GM21528 (cell line): ENCODE measurements around the gene TIMM23.
"Not testable (repeated sequence)": the region's sequence is repeated elsewhere in the genome, so short reads cannot be mapped to it uniquely, and the experiment has no call there.

ENCODE experiments used
- ATAC-seq: cut with Tn5 transposase; IDR thresholded peaks from one replicate; pipeline ENCODE4 v1.9.1; 2021; ENCODE audit warnings: mild to moderate bottlenecking, moderate library complexity; ENCODE audit not compliant: unreplicated experiment, low FRiP score

Gene TIMM23

GRCh38 chr10:45985590-45985989 lies 13.3 kb downstream of the TIMM23 start:
- not testable (repeated sequence) for ATAC-seq

GRCh38 chr10:45997557-45997956 lies 25.3 kb downstream of the TIMM23 start:
- ATAC-seq, result no peak

GRCh38 chr10:45997994-45998763 lies 25.9 kb downstream of the TIMM23 start:
- ATAC-seq, result no peak

GRCh38 chr10:45999955-46000354 lies 27.7 kb downstream of the TIMM23 start:
- ATAC-seq, result not testable (repeated sequence)

- ATAC-seq, result no peak
Measured at GRCh38 chr10:46000538-46000937, 28.2 kb downstream of the TIMM23 start.

GRCh38 chr10:46001187-46001756 lies 29.0 kb downstream of the TIMM23 start:
- ATAC-seq, result no peak

GRCh38 chr10:46002189-46002687 lies 29.9 kb downstream of the TIMM23 start:
- not testable (repeated sequence) for ATAC-seq

- ATAC-seq, result no peak
Measured at GRCh38 chr10:46002916-46003693, 30.8 kb downstream of the TIMM23 start.

GRCh38 chr10:46004963-46005362 lies 32.7 kb downstream of the TIMM23 start:
- ATAC-seq, result no peak

GRCh38 chr10:46005383-46005782 lies 33.1 kb downstream of the TIMM23 start:
- no peak for ATAC-seq

- no peak for ATAC-seq
Measured at GRCh38 chr10:46006219-46006618, 33.9 kb downstream of the TIMM23 start.

- ATAC-seq, result no peak
Measured at GRCh38 chr10:46012746-46013145, 40.5 kb downstream of the TIMM23 start.

- ATAC-seq, result no peak
Measured at GRCh38 chr10:46014206-46014605, 41.9 kb downstream of the TIMM23 start.

- no peak for ATAC-seq
Measured at GRCh38 chr10:46014683-46015405, 42.6 kb downstream of the TIMM23 start.

GRCh38 chr10:46016190-46016589 lies 43.9 kb downstream of the TIMM23 start:
- ATAC-seq, result no peak

GRCh38 chr10:46016811-46017210 lies 44.5 kb downstream of the TIMM23 start:
- ATAC-seq, result no peak

- ATAC-seq, result no peak
Measured at GRCh38 chr10:46017733-46018132, 45.4 kb downstream of the TIMM23 start.

GRCh38 chr10:46018453-46019176 lies 46.3 kb downstream of the TIMM23 start:
- no peak for ATAC-seq

- no peak for ATAC-seq
Measured at GRCh38 chr10:46019177-46019528, 46.9 kb downstream of the TIMM23 start.
